NCI-H187 (cell line): ENCODE measurements around the gene ZNF37A.
"Not testable (repeated sequence)": the region's sequence is repeated elsewhere in the genome, so short reads cannot be mapped to it uniquely, and the experiment has no call there.

Source experiments
- DNase-seq, 2 experiments: peaks; one replicate each; lab custom pipeline; 2025; lab: John Stamatoyannopoulos, UW

Gene ZNF37A

GRCh38 chr10:38150891-38151463 is 56.8 kb downstream of the ZNF37A start:
- not testable (repeated sequence) for DNase-seq

- DNase-seq, result no peak
Observed at GRCh38 chr10:38156416-38157269, 62.5 kb downstream of the ZNF37A start.

- DNase-seq, result no peak
Observed at GRCh38 chr10:38157270-38157685, 63.1 kb downstream of the ZNF37A start.

GRCh38 chr10:38159004-38159403 is 64.9 kb downstream of the ZNF37A start:
- no peak for DNase-seq

GRCh38 chr10:38163617-38164016 is 69.5 kb downstream of the ZNF37A start:
- DNase-seq, result no peak

- DNase-seq, result no peak
Observed at GRCh38 chr10:38174336-38174735, 80.2 kb downstream of the ZNF37A start.

GRCh38 chr10:38184477-38184876 is 90.3 kb downstream of the ZNF37A start:
- DNase-seq, result no peak
